ENCODE data around the gene LBHD2.

LBHD2 gene

DNA sequence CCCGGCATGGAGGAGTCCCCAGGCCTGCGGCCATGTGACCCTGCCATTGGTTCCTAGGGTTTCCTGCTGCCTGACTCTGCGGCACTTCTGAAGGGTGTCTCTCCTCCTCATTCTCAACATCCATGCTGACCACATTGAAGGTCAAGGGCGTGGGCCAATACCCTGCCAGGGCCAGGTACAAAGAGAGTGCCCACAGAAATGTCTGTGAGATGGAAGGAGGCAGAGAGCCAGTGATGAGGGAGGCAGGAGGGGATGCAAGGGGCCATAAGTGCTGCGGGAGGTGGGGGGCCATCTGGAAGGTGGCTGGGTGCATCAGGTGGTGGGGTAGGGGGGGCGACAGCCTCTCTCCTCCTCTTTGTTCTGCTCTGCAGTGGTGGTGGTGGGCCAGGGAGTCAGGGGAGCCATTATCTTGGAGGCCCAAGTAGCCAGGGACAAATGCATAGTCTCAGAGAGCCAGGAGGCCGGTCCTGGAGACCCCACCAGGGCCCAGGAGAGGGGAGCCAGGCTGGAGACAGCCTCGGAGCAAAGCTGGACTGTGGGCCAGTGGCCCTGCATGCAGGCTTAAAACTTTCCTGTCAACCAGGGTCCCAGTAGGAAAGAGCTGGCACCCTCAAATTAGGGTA is 13.6 kb upstream of the LBHD2 start:
- DNase-seq: no peak

DNA sequence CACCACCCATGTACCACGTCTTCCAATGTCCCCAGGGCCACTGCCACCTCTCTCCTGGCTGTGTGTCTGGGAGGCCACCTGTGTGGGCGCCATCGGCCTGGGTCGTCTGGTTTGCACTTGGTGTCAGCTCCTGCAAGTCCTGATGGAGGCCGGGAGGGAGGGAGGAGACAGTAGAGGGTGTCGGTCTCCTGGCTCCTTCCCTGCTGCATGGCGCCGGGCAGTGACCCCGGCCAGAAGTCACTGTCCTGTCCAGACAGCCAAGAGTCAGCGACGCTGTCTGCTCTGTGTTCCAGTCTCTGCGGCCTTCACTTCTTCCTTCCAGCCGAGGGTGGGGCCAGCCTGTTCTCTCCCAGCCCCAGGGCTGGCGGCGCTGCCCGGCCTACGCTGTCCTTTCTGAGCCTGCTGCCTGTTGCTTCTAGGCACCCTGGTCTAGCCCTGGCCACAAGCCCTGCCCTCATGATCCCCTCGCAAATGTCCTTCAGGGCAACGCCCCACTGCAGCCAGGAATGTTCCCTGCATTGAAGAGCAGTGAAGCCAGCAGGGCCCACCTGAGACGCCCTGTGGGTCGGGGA is 13.0 kb upstream of the LBHD2 start:
- no peak for DNase-seq

DNA sequence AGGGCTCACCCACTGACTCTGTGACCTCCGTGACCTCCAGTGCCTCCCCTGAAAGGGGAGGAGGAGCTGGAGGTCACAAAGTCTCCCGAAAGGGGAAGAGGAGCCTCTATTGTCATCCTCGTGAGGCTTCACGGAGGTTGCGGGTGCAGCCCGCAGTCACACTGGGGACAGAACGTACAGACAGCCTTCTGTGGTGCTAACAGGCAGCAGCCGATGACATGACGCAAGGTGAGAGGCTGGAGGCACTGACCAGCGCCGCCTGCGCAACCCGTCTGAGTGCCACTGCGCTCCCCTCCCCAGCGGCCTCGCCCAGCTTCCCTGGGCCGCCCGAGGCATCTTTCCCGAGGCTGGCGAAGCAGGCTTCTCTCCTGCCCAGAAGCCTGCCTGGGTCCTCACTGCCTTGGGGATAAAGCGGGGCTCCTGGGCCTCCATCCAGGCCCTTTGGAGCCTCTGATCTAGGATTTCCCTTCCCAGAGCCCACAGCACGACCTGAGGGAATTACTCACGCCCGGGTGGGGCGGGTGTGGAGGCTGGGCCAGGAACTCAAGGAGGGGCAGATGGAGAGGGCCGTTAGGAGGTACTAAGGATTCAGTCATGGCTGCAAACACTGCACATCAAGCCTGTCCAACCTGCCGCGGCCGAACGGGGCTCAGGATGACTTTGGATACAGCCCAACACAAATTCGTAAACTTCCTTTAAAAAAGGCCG is 12.3 kb upstream of the LBHD2 start:
- no peak for DNase-seq

DNA sequence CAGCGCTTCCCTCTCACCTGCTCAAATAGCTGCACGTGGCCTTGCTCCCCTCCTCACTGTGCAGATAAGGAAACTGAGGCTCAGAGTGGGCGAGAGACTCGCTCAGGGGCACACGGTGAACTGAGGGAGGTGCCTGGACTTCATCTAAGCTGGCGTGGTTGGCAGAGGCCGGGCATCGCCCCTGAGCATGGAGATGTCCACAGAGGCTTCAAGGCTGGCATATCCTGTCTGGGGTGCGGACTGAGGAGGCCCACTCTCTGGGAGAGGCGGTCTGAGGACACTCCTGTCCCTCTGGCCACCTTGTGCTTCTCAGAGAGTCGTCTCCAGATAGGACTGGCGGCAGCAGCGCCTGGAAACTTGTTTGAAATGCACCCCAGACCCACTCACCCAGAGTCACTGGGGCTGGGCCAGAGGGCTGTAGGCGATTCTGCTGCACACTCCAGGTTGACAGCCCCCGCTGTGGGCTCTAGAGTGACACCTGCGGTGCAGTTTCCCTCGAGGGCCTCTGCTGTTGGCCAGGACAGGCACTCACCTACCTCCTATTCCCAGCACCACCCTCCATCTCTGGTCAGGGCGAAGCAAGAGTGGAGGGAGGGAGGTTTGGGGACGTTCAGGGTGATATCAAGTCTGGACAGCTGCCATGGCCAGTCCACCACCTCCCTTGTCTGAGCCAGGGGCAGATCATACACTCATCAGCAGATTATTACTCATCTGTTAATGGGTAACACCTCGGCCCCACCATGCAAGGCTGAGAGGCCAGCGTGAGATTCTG is 11.2 kb upstream of the LBHD2 start:
- no peak for DNase-seq

DNA sequence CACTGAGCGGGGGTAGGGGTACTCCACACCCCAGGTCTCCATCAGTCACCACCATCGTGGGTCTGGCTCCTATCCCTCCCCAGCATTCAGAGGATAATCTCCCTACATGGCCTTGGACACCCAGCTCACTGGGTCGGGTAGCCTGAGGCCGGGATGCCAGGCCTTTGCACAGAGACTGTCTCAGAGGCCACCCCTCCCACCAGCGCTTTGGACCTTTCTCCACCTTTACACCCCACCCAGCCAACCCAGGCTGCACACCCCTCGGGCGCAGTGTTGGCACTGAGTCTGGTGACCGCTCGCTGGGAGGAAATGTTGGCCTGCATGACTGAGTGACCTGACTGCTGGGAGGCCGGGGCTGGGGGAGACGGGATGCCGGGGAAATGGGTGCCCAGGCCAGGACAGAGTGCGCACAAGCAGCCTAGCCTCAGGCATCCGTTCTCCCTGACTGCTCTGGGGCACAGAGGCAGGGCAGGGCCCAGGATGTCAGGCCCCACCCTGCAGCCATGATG is 10.6 kb upstream of the LBHD2 start:
- no peak for DNase-seq

DNA sequence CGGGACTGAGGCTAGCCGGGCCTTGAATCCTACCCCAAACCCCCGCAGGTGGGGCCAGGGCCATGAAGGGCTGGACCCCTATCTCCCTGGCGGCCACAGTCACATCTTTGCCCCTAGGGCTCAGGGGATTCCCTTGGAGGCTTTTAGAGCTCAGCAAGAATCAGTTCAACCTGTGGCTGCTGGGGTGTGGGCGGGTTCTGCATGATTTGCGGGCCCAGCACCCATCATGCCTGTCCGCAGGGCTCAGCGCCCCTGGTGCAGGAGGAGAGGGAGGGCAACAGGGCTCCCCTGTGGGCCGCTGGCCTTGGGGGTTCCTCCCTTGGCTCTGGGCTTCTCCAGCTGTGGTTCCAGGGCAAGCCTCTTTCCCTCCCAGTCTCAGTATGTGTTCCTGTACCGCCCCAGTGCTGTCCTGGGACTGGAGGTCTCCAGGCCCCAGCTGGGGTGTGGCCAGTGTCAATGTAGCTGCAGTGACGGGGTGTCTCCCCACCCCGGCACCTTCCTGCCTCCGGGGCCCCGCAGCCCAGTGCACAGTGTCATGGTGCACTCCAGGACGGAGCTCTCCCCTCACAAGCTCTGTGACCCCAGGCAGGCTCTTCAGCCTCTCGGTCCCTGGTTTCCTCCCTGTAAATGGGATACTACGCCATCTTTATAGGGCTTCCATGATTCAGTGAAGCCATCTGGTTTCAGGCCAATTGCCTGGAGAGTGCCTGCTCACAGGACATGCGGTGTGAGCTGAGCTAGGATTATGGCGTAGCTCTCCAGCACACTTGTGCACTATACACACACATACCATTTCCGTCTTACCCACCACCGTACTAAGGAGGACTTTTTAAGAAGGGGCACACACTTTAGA is 9.9 kb upstream of the LBHD2 start:
- no peak for DNase-seq

DNA sequence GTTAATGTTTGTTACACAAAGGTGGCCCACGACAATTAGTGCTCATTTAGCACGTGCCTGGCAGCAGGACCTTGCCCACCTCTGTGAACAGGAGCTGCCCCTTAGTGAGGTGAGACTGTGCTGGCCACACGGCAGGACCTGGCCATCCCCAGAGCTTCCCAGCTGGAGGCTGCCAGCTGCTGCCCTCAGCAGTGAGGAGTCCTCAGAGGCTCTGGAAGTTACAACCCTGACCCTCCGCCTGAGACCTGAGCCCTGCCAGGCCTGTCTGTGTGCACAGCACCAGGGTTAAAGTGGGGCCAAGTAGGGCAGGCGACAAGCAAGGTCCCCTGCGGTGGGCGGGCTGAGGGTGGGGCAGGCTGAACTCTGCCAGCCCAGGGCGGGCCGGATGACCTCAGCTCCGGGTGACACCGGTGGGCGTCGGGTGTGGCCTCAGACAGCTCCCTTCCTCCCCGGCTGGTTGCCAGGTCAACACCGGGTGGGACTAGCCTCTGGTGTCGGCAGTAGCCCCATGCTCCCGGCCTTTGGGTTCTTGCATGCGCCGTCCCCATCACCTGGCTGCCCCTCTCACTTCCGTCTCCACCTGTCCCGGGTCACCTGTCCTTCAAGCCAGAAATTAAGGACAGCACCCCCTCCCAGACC is 9.2 kb upstream of the LBHD2 start:
- DNase-seq: no peak

DNA sequence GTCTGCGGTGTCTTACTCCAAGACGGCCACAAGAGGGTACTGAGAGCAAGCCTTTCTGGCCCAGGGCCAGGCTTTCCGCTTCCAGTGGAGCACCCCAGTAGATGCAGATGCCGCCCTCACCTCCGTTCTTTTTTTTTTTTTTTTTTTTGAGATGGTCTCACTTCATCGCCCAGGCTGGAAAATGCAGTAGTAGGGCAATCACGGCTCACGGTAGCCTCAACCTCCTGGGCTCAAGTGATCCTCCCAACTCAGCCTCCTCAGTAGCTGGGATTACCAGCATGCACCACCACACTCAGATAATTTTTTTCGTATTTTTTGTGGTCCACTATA is 5.6 kb upstream of the LBHD2 start:
- peak; percentile 78 for DNase-seq

DNA sequence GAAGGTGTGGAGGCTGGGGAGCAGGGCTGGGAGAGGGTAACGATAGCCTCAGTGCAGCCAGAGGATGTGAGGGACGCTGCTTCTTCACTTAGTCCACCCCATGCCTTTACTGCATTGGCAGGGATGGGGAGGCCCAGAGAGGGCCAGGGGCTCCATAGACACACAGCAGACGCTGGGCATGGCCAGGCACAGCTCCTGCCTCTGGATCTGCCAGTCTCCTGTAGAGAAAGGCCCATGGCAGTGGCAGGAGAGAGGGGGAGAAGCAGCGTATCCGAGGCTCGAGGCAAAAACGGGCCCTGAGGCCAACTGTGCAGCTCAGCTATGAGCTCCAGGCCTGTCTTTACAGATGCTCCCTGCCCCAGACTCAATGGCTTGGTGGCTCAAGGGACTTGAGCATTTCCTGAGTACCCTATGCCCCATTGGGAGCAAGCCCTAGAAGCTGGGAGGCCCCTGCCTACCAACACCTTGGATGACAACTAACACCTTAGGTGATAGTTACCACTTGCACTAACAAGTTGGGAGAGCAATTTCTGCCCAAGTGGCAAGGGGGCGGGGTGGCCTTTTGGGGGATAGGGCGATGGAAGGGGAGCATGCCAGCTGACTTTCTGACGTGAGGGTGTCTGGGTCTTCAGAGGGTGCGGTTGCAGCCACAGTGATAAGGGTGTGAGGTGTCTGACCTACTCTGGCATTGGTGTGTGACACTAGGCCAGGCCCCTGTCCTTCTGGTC is 5.0 kb upstream of the LBHD2 start:
- DNase-seq: no peak

DNA sequence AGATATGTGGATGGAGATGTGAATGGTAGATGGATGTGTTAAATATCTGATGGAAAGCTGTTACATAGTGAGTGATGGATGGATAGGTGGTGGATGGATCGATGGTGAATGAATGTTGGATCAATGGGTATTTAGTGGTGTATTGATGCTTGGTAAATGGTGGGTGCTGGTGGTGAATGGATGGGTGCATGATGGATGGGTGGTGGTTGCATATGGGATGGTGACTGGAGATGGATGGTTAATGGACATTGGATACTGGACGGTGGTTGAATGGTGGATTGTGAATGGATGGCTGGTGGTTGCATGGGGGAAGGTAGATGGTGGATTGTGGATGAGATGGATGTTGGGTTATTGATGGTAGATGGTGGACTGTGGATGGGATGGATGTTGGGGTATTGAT is 2.1 kb upstream of the LBHD2 start:
- no peak for DNase-seq

DNA sequence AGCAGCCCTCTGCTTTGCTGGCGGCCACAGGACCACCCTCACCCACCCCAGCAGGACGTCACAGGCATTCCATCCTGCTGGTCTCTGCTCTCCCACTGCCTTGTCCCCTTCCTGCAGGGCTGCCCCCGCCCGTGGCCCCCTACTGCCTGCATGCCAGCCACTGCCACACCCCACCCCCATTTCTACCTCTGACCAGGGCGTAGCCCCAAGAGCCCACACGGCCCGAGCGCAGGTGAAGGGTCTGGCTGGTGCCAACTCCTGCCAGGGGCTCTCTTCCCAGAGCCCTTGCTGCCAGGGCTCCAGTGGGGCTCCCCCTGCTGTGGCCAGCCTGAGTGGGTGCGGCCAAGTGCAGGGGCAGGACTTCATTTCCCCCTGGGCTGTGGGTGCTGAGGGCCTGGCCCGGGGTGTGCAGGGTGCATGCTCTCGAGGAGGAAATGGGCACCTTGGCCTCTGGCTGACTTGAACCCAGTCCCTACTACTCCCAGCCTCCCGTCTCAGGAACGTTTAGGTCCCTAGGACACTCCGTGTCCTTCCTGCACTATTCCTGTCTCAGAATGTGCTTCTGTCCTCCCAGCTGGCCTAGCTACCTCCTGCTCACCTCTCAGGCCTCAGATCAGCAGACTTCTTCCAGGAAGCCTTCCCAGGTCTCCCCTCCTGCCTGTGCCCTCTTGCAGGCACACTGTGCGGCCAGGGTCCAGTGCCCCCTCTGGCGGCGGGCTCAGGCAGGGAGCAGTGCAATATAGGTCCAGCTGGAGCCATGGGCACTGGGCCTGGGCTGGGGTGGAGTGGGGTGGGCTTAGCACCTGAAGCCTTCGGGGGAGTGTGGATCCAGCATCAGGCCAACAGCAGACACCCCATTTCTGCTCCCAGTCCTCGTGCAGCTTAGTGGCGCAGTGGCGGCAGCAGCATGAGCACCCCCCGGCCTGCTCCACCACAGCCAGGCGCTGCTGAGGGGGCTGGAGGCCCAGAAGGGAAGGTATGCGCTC is 1.4 kb downstream of the LBHD2 start:
- DNase-seq: no peak

DNA sequence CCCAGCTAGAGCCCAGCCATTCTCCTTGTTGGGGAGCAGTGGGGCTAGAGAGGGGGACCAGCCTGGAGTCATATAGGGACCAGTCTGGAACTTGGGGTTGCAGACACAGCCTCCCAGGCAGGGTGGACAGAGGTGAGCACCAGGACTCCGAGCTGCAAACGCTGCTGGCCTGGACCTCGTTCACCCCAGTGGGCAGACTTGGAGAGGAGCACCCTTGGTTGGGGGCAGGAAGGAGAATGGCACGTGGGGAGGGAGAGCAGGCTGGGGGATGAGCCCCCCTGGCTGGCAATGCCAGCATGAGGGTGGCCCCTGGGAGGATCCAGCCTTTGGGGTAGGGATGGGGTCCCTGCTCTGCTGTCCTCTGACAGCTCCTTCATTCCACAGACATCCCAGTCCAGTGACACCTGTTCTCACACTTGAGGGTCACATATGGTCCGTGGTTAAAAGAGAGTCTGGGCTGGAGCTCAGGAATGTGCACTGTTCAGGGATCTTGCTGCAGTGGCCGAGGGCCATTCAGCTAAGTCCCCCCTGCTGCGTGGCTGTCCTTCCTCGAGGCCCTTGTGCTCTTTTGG is 2.8 kb downstream of the LBHD2 start:
- no peak for DNase-seq

DNA sequence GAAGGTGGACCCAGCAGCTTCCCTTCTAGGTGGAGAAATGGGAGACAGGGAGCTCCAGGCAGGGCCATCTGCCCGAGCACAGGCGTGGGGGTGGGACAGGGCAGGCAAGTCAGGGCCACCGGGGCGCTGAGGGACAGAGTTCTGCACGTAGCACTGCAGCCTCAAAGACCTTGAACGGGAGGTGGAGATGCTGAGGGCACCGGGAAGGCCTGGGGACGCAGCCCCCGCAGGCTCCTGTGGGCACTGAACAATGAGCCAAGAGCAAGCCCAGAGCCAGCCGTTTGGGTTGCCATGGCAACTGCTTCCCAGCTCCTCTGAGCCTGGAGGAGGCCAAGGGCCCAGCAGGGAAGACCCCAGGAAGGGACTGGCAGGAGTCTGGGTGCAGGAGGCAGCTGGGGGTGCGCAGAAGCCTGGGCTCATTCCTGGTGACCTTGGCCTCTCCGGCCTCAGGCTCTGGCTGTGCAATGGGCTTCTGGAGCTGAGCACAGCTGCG is 3.4 kb downstream of the LBHD2 start:
- no peak for DNase-seq

DNA sequence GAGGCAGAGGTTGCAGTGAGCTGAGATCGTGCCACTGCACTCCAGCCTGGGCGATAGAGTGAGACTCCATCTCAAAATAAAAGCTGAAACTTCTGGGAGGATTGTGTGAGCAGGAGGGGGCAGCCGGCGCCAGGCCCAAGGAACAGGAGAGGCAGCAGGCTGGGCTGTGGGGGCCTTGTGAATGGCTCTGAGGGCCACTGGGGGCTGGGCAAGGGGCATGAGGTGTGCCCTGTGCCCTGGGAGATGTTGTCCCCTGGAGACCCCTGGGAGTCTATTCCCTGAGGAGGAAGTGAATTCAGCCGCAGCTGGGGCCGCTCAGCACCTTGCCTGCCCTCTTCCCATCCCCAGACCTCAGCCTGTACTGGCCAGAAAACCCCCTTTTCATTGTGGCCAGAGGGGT is 4.9 kb downstream of the LBHD2 start:
- no peak for DNase-seq

DNA sequence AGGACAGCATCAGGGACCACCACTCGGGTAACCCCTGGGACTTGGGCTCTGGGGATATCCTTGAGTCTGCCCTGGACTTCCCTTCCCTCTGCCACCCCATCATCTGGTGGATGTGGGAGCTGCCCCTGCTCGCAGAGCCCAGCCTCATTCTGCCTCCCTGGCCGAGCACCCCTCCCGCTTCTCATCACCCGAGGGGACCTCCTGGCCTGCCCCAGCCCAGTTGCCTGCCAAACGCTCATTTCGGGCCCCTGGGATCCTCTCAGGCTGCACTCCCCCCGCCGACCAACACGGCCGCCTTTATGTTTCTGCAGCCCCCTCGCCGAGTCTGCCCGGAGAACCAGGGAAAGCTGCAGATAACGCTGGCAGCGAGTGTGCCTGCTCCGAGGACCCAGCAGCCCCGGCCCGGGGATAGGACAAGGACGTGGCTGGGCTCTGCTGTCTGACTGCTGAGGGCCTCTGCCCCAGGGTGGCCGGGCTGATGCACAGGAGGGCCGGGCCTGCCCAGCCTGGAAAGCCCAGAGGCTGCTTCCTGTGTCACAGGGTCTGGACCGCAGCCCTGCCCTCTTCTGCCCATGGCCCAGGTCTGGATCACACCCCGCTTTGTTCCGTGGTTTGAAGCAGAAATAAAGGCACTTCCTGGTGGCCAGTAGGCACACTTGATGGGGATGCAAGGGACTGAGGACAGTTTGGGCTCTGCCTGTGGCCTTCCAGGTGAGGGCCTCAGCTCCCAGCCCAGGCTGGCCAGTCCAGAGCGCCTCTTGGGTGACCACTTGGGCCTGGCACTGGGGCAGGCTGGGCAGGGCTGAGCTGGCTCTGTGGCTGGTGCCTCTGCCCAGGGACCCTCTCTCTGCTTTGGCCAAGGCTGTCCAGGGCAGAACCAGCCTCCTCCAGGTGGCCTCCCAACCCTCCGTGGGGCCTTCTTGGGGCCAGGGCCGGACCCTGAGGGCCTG is 5.7 kb downstream of the LBHD2 start:
- DNase-seq: no peak

DNA sequence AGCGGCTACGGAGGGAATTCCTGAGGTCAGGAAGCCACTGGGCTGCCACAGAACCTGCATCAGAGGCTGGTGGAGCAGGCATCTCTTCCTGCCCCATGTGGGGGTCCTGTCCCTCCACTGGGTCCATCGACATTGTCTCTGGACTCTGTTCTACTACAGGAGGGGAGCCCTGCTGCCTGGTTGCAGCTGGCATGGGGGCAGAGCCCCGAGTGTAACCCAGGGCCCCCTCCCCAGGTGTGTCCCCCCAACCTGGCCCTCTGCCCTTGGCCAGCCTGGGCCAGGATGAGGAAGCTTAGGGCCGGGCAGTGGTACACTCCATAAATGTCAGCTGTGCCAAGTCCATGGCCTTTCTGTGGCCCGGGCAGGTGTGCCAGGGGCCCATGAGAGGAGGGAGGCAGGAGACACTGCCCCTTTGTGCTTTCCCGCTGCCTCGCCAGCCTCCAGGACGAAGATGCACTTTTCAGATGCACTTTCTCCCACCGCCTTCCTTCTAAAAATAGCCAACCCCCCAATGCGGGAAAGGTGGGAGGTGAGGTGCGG is 6.5 kb downstream of the LBHD2 start:
- no peak for DNase-seq

DNA sequence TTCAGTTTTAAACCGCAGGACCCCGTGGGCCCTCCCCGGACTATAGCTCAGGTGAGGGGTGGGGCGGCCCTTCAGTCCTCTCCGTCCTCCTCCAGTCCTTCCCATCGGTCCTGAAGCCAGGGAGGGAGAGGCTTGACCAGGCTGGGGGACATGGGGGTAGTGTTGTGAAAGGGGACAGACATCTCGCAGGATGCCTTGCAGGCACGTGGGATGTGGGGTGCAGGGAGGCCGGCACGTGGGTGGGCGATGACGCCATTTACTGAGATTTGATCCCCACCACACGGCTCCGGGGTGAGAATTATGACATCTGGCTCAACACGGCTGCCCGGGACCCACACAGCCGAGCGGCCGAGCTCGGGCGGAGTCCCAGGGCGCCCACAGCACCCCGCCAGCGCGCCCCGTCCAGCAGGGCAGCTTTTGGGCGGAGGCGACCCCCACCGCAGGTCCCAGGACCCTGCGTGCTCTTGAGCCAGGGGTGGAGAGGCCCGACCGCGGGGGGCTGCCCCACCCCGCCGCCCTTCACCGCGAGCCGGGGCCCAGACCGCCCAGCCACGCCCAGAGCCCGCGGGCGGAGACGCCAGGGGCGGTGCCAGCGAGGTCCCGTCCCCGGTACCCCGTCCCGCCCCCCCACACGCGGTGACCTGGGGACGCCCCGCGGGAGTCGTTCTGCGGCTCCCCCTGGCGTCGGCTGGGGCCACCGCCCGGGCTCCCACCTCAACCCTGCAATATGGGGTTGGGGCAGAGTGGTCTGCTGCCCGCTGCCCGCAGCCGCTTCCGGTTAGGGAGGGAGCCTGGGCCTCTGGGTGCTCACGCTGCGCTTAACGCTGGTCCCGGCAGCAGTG is 7.3 kb downstream of the LBHD2 start:
- DNase-seq: peak; percentile 61

Measured in EL (cell line).